GM19238 (cell line): Measurements from ENCODE around the gene FAM161A.
A peak's percentile ranks its signal among the peaks of the same experiment; 100 is the strongest.
"Not testable (repeated sequence)": the region's sequence is repeated elsewhere in the genome, so short reads cannot be mapped to it uniquely, and the experiment has no call there.

Experiments used
- DNase-seq: peaks from one replicate; pipeline ENCODE4 v3.0.0; 2011; ENCODE audit warnings: low spot score; ENCODE audit not compliant: insufficient read length

The FAM161A gene, protein sequence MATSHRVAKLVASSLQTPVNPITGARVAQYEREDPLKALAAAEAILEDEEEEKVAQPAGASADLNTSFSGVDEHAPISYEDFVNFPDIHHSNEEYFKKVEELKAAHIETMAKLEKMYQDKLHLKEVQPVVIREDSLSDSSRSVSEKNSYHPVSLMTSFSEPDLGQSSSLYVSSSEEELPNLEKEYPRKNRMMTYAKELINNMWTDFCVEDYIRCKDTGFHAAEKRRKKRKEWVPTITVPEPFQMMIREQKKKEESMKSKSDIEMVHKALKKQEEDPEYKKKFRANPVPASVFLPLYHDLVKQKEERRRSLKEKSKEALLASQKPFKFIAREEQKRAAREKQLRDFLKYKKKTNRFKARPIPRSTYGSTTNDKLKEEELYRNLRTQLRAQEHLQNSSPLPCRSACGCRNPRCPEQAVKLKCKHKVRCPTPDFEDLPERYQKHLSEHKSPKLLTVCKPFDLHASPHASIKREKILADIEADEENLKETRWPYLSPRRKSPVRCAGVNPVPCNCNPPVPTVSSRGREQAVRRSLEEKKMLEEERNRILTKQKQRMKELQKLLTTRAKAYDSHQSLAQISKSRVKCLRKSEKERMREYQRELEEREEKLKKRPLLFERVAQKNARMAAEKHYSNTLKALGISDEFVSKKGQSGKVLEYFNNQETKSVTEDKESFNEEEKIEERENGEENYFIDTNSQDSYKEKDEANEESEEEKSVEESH

GRCh38 chr2:61853847-61854563, at the start of gene FAM161A:
Gene FAM161A (minus strand): TSS chr2:61854060. CDS start chr2:61854041, 19 bp downstream.
- DNase-seq: peak; percentile 80

DNA sequence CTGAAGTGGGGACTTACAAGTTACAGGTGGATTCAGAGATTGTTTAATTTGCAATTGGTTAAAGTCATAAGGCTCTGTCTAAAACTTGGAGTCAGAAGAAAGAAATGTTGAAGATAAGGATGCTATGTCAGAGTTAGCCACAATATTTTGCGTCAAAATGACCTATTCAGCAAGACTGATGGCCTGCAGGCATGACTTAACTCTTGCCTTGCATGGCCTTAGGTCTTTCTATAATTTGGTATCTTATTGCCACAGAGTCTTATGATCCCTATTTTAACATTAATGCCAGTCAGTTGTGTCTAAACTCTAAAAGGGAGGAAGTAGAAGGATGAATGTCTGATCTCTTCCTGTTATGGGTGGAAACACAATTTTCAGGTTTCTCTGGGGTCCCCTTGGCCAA, 46.4 kb upstream of the FAM161A start:
- DNase-seq: no peak

GRCh38 chr2:61898810-61899209, 45.0 kb upstream of the FAM161A start:
- DNase-seq: no peak

- peak; percentile 66 for DNase-seq
Measured at GRCh38 chr2:61888267-61889055, 34.6 kb upstream of the FAM161A start, which contains the start of gene CCT4. Gene CCT4 (minus strand): TSS chr2:61888656. CDS start chr2:61888507, 149 bp downstream.

- no peak for DNase-seq
Measured at GRCh38 chr2:61887717-61888266, 33.9 kb upstream of the FAM161A start.

GRCh38 chr2:61885896-61886603, 32.2 kb upstream of the FAM161A start:
- no peak for DNase-seq

DNA sequence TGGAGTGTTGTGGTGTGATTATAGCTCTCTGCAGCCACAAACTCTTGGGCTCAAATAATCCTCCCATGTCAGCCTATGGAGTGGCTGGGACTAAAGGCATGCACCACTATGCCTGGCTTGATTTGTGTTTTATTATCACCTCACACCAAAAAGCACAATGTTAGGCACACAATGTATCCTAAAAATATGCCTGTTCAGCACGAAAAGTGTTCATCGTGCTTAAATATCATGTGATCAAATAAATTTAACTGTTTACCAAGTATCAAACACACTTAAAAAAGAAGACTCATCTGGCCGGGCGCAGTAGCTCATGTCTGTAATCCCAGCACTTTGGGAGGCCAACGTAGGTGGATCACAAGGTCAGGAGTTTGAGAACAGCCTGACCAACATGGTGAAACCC, 29.0 kb upstream of the FAM161A start:
- no peak for DNase-seq

- DNase-seq: not testable (repeated sequence)
Measured at GRCh38 chr2:61879351-61879750, 25.5 kb upstream of the FAM161A start.

DNA sequence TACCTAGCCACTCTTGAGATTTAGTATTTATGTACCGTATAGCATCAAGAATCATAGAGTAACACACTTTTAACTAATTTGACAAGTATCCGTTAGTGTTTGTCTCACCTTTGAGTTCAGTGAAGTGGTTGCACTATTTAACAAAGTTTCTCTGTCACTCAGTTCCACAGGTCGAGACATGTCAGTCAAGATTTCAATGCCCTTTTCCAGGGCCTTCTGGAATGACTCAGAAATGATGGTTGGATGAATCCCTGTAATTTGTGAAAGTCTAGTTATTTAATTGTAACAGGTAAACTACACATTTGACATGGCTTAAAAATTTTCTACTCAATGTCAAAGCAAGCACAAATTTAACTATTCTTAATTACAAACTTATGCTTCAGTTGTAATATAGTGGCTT, 24.9 kb upstream of the FAM161A start:
- no peak for DNase-seq

DNA sequence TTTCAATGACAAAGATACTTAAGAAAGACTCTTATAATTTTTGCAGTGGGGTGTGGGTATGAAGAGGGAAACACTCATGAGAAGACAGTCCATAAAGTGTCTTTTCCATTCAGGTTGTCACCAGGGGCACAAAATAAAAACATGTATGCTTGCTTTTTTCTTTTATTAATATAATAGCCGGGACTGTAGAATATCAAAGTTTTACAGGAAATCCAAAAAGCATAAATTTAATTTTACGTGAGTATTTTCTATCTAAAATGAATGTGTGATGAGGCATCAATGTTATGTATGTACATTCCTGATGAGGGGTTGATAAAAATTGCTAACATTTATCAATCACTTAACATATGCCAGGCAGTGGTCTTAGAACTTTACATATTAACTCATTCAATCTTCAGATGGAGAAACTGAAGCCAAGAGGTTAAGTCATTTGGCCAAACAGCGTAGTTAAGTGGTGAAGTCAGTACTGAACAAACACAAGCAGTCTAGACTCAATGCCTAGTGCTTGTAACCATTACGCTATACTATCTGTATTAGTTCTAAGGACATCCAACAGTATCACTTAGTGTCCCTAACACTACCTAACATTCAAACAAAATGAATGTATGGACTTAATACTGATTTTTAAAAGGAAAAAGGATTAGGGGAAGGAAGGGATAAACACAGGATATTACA, 23.8 kb upstream of the FAM161A start:
- no peak for DNase-seq

- no peak for DNase-seq
Measured at GRCh38 chr2:61876400-61876799, 22.5 kb upstream of the FAM161A start.

- not testable (repeated sequence) for DNase-seq
Measured at GRCh38 chr2:61866482-61867089, 12.7 kb upstream of the FAM161A start.

GRCh38 chr2:61862085-61862484, 8.2 kb upstream of the FAM161A start:
- DNase-seq: no peak

DNA sequence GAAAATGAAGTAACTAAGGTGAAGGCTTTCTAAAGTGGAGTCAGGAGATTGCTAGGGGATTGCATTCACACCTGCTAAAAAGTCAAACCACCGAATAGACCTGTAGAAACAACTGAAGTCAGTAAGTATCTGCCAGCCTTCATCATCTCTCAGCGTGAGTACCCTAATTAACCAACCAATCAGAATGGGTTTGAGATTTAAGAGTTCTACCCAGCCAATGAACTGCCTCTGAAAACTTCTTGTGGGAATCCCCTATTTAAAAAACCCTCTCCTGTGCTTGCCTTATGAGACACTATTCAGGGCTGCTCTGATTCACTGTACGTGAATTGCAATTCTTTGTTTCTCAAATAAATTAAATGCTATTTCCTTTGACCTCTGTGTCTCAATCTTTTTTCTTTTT, 3.4 kb upstream of the FAM161A start:
- no peak for DNase-seq

DNA sequence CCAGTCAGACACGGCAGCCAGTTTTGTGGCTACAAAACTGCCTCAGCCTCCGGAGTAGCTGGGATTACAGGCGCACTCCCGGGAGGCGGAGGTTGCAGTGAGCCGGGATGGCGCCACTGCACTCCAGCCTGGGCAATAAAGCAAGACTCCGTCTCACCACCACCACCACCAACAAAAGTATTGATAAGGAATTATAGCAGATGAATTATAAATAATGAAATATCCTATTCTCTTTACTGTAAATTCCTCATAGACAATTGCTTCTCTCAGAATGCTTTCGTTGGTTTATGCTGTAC, 1.4 kb upstream of the FAM161A start:
- no peak for DNase-seq

DNA sequence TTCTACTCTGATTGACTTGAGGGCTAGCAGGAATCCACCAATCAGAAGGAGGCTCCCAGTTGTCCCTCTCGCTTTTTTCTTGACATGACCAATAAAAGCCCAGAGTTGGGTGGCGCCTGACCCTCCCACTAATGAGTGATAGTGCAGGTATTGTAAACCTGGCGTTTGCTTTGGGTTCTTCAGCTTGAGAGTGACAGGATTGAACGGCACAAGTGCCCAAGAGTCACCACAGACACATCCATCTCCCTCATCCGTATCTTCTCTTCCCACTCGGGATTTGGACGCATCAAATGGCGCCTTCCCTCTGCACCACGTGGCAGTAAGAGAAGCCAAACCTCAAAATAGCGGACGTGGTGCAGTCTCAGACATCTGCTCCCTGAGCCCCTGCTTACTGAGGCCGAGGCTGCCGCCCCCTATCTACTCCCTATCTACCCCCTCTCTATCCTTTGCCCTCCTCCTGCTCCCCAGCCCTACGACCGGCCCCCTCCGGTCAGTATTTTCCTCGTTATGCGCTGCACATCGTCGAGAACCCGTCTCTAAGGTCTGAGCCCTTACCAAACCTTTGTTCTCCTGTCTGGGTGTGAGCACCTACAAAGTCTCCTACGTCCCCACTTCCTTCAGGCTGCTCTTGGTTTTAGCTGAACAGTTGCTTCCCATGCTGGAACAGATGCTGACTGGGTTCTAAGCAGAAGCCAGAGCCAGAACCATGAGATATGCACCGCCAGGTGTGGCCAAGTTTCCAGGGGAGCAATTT, 881 bp upstream of the FAM161A start:
- DNase-seq: peak; percentile 85

GRCh38 chr2:61853086-61853846, 594 bp downstream of the FAM161A start:
- DNase-seq: peak; percentile 52

GRCh38 chr2:61851270-61851669, 2.6 kb downstream of the FAM161A start:
- not testable (repeated sequence) for DNase-seq
